ENCODE measurements around the gene NHLRC4.

NHLRC4 gene

DNA sequence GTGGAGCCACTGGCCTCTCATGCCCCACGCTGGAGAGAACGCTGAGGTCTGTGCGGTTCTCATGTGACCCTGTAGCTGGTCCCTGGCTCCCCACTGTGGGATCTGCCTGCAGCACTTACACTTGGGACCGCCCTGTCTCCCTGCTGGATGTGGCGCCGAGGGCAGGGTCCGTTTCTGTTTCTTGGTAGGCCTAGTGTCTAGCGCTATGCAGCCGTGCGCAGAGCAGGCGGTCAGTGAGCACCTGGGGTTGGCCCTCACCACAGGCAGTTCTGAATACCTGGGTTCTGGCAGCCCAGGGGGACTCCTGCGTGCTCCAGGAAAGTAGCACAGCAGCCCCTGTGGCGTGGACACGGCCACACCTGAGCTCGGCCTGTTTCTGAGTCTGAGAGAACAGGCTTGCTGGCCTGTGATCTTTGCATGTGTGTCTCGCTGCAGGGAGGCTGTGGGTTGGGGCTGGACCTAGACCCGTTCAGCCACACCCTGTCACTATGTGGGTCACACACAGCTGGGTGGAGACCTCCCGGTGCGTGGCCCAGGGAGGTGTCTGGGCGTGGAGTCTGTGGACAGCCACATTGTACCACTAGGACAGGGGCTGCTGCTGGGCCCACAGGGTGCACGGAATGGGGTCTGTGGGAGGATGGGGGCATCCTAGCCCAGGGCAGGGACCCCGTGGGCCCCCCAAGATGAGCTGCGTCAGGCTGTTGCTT is 36.5 kb upstream of the NHLRC4 start:
- DNase-seq (ENCODE audit: low read depth) = no peak

DNA sequence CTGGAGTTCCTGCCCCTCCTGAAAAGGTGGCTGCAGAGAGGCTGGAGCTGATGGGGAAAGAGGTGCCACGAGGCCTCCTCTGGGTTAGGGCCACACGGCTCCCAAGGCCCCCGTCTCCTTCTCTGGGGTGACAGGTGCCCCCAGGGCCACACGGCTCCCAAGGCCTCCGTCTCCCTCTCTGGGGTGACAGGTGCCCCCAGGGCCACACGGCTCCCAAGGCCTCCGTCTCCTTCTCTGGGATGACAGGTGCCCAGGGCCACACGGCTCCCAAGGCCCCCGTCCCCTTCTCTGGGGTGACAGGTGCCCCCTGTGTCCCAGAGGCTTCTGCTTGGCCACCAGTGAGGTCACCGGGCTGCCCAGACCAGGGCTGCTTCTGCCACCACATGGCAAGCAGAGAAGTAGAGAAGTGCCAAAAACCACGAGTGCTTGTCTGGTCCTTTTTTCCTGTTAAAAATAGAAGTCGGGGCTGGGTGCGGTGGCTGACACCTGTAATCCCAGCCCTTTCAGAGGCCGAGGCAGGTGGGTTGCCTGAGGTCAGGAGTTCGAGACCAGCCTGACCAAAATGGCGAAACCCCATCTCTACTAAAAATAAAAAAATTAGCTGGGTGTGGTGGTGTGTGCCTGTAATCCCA is 35.2 kb upstream of the NHLRC4 start:
- no peak for DNase-seq (ENCODE audit: low read depth)

DNA sequence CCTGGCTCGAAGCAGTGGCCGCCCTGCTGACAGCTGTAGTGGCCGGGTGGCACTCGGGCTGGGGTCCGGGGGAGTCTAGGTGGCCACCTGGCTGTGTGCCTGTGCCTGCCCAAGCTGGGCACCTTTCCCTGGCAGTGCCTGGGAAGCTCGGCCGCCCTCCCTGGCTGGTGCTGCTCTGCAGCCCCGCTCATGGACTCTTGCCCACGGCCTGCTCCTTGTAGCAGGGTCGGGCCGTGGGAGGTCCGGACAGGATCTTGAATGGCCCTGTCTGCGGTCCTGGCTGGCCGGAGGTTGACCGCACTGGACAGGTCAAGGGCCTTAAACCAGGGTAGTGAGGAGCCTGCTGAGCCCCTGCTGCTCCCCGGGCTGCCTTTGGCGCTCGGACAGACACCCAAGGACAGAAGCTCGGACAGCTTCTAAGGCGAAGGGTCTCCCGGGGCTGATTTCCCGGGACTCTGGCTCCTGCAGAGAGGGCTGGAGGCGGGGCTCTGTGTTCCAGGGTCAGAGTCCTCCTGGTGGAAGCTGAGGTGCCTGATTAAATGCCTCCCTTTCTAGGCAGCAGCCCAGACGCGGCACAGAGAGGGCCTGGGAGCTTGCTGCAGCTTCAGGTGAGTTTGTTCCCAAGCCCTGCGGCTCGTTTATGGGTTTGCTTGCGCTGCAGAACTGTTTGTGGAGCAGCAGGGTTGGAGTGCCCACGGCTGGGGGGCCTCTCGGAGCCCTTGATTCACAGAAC is 33.2 kb upstream of the NHLRC4 start:
- no peak for DNase-seq (ENCODE audit: low read depth)

DNA sequence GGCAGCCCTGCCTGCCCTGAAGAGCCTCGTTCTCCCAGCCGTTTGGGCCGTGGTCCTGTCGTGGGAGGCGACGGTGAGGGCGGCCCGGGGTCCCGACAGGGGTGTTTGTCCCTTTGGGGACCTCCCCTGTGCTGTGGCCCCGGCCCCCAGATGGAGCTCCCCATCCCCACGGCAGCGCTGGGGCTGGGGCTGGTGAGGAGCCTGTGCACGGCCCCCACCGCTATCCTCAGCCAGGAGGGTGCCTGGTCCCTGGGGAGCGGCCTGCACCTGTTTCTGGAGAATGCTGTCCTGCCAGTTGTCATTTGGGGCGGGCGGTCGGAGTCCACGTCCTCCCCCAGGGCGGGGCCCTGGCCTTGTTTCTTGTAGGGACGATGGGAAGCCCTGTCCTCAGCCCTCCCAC is 32.7 kb upstream of the NHLRC4 start:
- no peak for DNase-seq (ENCODE audit: low read depth)

DNA sequence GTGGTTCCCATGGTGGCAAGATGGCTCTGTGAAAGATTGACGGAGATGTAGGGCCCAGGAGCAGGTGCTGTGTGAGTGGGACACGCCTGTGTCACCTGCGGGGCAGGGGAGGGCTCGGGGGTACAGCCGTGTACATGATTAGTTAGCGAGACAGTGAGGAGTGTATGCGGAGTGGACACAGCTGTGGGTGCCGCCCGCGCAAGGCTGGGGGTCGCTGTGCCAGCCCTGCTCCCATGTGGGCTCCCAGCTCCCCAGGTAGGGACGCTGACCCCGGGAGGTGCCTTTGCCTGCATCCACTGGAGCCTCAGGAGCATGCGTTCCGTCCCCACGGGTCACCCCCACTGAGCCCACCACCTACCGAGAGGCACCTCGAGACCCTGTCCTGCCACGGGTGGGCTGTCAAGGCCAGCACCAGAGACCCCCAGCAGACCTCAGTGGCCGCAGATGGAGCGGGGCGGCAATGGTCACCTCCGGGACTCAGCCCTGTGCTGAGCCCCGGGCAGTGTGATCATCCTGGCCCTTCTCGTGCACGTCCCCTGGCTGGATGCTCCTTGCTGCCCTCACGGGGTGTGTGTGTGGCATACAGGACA is 31.9 kb upstream of the NHLRC4 start:
- DNase-seq (ENCODE audit: low read depth) = no peak

DNA sequence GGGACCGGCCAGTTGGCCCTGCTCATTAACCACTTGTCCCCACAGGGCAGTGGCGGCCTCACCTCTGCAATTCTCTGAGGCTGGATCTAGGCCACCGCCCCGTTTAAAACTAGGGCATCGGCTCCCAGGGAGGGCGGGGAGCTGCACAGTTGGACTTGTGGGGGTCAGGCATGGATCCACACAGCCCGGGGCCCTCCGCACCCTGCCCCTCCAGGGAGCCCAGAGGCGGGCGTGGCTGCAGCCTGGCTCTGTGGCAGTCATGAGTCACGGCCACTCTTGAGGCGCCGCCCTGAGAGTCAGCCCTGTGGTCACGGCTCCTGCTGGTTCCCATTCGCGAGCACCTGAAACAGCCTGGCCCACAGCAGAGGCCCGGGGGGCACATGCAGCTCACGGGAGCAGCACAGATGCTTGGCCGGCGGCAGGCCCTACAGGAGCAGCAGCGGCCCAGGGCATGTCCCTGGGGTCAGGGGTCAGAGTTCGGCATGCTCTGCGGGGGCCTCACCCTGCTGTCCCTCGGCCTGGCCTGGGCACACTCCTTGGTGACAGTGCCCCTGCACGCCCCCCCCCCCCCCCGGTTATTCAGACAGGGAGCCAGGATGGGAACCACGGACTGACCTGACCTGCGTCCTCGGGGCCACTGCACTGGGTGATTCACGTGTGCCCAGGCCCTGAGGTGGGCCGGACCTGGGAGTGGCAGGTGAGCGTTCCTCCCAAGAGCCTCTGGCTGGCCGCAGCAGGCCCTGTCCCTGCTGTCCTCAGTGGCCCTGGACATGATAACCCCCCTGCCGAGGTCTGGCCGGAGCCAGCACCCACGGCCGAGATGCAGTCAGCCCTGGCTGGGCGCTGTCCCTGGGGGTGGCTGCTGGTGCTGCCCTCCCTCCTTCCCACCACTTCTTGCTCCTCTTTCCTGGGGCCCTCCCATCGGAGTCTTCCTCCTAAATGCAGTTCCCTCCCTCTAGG is 31.1 kb upstream of the NHLRC4 start:
- peak; percentile 57 for DNase-seq (ENCODE audit: low read depth)

DNA sequence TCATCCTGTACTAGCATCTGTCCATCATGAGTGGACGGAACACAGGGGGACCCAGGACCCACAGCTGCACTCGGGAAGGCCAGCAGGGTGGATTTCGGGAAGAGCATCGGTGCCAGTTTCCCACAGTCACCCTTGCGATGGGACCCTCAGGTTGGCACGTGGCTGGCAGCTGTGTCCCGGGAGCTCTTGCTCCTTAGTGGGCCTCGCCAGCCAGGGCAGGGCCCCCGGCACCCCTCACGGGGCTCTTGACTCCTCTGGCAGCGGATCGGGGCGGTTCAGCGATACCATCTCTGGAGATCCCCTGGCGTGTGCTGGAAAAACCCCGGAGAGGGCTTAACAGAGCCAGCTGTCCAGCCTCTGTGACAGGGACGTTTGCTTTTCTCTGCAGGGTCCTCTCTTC is 30.1 kb upstream of the NHLRC4 start:
- no peak for DNase-seq (ENCODE audit: low read depth)

DNA sequence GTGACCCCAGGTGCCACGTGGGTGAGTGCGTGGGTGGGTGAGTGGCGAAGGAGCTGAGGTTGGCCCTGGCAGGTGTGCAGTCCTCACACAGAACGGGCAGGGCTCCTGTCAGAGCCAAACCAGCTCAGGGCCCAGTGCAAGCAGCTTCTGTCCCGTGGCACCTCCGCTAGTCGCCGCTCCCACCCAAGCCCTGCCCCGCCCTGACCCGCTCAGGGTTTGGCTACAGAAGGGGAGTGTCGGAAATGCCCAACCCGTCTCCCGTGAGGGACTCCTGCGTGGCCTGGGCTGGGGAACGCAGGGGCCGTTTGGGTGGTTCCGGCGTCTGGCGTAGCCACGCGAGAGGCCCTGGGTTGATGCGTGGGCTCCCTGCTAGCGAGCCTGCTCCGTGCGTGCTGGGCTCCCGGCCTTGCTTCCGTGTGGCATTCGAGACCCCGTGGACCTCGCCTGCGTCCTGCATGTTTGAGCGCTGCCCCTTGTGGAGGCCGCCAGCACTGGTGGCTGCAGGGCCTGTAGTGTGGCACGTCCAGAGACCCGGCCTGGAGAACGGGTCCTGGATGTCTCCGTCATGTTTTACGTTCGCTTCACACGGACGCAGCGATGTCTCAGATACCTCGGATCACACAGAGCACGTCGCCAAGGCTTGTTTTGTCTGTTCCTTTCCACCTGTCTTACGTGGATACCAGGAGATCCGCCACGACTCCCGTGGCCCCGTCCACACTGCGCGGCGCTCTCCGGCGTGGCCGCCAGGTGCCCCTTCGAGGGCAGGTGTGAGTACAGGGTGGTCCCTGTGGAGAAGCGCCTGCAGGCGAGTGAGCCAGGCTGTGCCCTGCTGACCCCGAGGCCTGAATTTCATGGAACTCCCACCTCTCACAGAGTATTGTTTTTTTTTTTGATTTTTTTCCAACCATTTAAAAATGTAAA is 29.1 kb upstream of the NHLRC4 start:
- no peak for DNase-seq (ENCODE audit: low read depth)

DNA sequence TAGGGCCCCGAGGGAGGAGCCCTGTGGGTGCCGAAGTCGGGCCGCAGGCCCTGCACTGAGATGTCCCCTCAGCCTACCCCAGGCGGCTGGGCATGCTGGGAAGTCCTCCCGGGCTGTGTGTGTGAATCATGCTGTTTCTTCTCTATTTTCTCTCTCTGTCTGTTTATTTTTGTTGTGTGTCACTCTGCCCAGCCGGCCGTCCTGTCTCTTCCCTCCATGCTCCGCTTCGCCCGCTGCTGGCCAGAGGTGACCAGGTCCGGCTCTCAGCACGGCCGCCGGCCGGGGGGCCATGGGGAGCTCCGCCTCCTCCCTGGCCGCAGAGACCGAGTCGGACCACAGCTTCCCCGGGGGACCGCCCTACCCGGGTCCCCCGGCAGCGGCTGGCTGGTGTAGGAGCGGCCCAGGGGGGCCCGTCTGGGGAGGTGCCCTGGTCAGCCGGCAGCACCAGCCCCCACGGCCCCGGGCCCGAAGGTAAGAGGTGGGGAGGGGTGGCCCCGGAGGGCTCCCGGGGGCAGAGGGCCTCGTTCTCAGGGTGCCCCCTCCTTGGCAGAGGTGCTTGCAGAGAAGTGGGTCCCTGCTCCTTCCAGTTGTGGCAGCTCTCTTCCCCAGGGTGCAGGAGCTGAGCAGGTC is 26.8 kb upstream of the NHLRC4 start:
- no peak for DNase-seq (ENCODE audit: low read depth)

DNA sequence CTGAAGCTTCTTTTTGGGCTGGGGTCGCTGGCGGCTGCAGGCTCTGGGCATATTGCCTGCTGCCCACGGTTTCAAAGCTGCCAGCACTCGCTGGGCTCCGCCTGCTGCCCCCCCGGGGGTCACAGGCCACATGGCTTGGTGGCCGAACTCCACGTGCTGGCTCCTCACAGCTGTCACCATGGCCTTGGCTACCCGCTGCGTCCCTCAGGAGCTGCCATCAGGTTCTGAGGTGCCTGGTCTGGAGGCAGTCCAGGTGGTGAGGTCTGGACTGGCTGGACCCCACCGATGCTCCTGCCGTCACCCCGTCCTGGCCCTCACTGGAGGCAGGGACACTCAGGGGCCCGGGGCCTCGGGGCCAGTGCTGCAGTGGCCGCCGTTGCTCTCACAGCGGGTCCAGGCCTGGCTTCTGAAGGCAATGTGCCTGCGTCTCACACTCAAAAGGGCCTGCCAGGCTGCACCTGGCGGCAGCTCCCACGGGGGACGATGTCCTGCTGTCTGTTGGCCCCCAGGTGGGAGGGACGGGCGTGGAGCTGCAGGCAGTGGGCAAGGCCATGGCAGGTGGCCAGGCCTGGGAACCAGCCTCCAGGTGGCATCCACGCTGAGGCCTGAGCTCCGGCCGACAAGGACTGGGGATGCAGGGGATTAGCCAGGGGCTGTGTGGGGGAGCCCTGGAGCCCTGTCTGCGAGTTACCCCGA is 26.0 kb upstream of the NHLRC4 start:
- no peak for DNase-seq (ENCODE audit: low read depth)

DNA sequence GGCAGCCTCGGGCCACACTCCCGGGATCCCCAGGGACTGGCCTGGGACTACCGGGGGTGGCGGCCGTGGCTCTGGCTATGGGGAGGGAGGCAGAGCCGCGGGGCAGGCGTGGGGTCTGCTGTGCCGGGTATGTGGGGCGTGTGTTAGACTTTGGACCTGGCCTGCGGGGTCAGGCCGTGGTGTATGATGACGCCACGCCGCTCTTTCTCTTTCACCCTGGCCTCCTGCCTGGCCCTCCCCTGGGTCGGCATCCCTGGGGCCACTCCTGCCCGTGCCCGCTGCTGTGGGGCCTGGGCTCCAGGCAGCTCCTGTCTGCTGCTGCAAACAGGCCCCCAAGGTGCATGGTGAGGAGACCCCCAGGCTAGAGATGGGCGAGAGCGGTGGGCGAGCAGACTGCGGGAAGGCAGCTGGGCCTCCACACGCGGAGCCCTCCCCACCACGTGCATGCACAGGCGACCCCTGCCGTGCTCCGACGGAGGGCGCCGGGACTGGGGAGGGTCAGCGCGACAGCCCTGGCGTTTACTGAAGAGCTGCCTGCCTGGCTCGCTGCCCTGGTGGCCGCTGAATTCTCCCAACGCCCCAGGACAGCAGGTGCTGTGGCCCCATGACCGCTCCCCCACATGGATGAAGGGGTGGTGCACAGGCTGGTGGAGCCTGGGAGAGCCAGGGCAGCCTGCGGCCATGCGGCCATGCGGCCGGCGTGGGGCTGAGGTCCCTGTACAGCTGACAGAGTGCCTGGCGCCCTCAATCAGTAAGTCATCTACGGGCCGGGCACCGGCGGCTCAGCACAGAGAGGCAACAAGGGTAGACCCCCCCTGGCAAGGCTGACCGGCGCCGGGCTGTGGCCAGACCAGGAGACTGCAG is 23.3 kb upstream of the NHLRC4 start:
- DNase-seq (ENCODE audit: low read depth) = no peak

DNA sequence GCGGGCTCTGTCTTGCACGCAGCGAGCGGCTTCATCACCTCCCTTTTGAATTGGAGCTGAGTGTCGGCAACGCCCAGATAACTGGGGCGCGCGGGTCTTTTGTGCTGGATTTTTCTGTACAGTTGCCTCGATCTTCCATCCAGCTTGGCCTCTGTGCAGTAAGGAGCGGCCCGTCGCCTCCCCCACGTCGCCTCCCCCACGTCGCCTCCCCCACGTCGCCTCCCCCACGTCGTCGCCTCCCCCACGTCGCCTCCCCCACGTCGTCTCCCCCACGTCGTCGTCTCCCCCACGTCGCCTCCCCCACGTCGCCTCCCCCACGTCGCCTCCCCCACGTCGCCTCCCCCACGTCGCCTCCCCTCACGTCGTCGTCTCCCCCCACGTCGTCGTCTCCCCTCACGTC is 22.3 kb upstream of the NHLRC4 start:
- no peak for DNase-seq (ENCODE audit: low read depth)

DNA sequence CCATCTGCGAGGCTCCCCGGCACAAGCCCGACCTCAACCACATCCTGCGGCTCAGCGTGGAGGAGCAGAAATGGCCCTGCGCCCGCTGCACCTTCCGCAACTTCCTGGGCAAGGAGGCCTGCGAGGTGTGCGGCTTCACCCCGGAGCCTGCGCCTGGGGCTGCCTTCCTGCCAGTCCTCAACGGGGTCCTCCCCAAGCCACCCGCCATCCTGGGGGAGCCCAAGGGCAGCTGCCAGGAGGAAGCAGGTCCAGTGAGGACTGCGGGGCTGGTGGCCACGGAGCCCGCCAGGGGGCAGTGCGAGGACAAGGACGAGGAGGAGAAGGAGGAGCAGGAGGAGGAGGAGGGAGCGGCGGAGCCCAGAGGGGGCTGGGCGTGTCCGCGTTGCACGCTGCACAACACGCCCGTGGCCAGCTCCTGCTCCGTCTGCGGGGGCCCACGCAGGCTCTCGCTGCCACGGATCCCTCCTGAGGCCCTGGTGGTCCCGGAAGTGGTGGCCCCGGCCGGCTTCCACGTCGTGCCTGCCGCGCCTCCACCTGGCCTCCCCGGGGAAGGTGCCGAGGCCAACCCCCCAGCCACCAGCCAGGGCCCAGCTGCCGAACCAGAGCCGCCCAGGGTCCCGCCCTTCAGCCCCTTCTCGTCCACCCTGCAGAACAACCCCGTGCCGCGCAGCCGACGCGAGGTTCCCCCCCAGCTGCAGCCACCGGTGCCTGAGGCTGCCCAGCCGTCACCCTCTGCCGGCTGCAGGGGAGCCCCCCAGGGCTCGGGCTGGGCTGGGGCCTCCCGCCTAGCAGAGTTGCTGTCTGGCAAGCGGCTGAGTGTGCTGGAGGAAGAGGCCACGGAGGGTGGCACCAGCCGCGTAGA is 19.7 kb upstream of the NHLRC4 start:
- DNase-seq (ENCODE audit: low read depth) = no peak

DNA sequence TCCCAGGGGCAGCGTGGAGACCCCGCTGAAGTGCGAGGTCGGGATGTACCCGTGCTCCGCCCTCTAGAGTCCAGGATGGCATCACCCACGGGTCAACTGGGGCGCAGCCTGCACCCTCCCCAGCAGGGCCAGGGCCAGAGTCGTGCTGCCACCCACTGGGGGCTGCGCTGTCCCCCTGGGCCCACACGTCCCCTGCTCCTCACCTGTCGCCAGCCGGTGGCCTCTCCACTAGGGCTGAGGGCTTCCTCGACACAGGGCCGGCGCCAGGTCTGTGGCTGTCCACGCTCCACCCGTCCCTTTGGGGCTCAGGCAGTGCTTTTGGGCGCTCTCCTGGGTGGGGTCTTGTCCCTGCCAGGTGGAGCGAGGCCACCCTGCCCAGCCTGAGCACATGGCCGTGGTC is 18.2 kb upstream of the NHLRC4 start:
- no peak for DNase-seq (ENCODE audit: low read depth)

DNA sequence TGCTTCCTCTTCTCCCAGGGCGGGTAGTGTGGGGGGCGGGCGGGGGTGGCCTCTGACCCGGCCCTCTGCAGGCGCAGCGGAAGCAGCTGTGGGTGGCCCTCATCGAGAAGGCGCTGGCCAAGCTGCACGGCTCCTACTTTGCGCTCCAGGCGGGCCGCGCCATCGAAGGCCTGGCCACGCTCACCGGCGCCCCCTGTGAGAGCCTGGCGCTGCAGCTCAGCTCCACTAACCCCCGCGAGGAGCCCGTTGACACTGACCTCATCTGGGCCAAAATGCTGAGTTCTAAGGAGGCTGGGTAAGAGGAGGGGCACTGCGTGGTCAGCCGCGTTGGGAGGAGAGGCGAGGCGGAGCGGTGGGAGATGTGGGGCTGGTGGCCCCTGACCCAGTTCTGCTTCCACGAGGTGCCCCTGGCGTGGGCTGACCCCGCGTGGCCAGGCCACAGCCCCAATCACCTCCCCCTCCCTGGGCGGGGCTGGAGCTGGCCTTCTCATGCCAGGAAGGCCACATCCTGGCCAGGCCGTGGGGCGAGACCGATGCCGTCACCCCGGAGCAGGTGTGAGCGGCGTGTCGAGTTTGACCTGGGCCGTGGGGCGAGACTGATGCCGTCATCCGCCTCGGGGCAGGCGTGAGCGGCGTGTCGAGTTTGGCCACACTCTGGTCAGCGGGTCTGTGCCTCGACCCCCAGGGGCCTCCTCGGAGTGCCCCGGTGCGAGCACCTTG is 17.1 kb upstream of the NHLRC4 start:
- DNase-seq (ENCODE audit: low read depth) = no peak

DNA sequence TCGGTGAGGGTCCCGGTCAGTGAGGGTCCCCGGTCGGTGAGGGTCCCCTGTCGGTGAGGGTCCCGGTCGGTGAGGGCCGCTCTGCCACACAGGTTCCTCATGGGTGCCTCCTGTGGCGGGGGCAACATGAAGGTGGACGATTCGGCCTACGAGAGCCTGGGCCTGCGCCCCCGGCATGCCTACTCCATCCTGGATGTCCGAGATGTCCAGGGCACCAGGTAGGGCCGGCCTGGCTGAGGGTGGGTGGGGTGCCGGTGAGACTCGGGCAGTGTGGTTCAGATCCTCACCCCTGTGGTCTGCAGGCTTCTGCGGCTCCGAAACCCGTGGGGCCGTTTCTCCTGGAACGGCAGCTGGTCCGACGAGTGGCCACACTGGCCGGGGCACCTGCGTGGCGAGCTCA is 15.6 kb upstream of the NHLRC4 start:
- DNase-seq (ENCODE audit: low read depth) = no peak

DNA sequence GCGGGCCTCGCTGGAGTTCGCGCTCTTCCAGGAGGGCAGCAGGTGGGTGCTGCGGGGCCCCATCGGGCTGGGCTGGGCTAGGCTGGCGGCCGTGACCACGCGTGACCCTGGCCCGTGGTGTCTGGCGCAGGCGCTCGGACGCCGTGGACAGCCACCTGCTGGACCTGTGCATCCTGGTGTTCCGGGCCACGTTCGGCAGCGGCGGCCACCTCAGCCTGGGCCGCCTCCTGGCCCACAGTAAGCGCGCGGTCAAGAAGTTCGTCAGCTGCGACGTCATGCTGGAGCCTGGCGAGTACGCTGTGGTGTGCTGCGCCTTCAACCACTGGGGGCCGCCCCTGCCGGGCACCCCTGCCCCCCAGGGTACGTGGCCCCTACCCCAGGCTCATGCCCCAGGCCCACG is 14.6 kb upstream of the NHLRC4 start:
- DNase-seq (ENCODE audit: low read depth) = no peak
